GM23338 (cell line): Measurements from ENCODE around the gene WDR93. TPM values are rescaled to one million over a fixed set of nuclear protein-coding genes. Genes with fewer than 3 reads are reported as not detected.
A peak's percentile ranks its signal among the peaks of the same experiment; 100 is the strongest.

Experiments used
- ATAC-seq: fragments of 200-7000 bp; cut with Tn5 transposase; 3 replicates; pipeline ENCODE4 v1.9.1; 2020
- DNase-seq: peaks from one replicate; pipeline ENCODE4 v3.0.0-alpha.2; 2015; ENCODE audit warnings: low spot score
- H2AFZ ChIP-seq: fragments of 200-600 bp; sonication (generic); 2 replicates; pipeline ENCODE4 v1.8.0; 2016; ENCODE audit warnings: antibody characterized with exemption, mild to moderate bottlenecking, moderate library complexity
- H3F3A ChIP-seq: fragments of 200-600 bp; sonication (generic); replicated peaks from 2 replicates; pipeline ENCODE4 v1.8.0; 2017; ENCODE audit warnings: antibody characterized with exemption, mixed run types, low read depth
- H3K27ac ChIP-seq: fragments of 200-600 bp; sonication (generic); 2 replicates; pipeline ENCODE4 v1.6.1; 2016; ENCODE audit warnings: low read depth
- H3K27me3 ChIP-seq: fragments of 200-600 bp; sonication (generic); 2 replicates; pipeline ENCODE4 v1.8.0; 2016; ENCODE audit warnings: mild to moderate bottlenecking, mixed run types, moderate library complexity; ENCODE audit not compliant: insufficient read depth
- H3K36me3 ChIP-seq: fragments of 200-600 bp; sonication (generic); 2 replicates; pipeline ENCODE4 v1.8.0; 2016; ENCODE audit warnings: mild to moderate bottlenecking; ENCODE audit not compliant: insufficient read depth
- H3K4me1 ChIP-seq: fragments of 200-600 bp; sonication (generic); 2 replicates; pipeline ENCODE4 v1.8.0; 2016; ENCODE audit warnings: mild to moderate bottlenecking, moderate library complexity; ENCODE audit not compliant: insufficient read depth
- H3K4me2 ChIP-seq: fragments of 200-600 bp; sonication (generic); 2 replicates; pipeline ENCODE4 v1.7.1; 2017; ENCODE audit warnings: mixed run types
- H3K4me3 ChIP-seq: fragments of 200-600 bp; sonication (generic); 2 replicates; pipeline ENCODE4 v1.6.1; 2016; ENCODE audit warnings: mixed run types
- H3K79me2 ChIP-seq: fragments of 200-600 bp; sonication (generic); replicated peaks from 2 replicates; pipeline ENCODE4 v1.8.0; 2017; ENCODE audit warnings: mild to moderate bottlenecking; ENCODE audit not compliant: insufficient read depth
- H3K9me2 ChIP-seq: fragments of 200-600 bp; sonication (generic); 2 replicates; pipeline ENCODE4 v1.8.0; 2017; ENCODE audit not compliant: insufficient read depth
- H4K20me1 ChIP-seq: fragments of 200-600 bp; sonication (generic); replicated peaks from 2 replicates; pipeline ENCODE4 v1.8.0; 2017; ENCODE audit warnings: mild to moderate bottlenecking; ENCODE audit not compliant: insufficient read depth
- H3K27ac Mint-ChIP-seq: 2 replicates; pipeline ENCODE4 v1.8.0; 2020; ENCODE audit warnings: inconsistent platforms, mild to moderate bottlenecking, moderate library complexity, mixed read lengths
- H3K27me3 Mint-ChIP-seq: 3 replicates; pipeline ENCODE4 v1.8.0; 2022; ENCODE audit warnings: low read depth, mild to moderate bottlenecking, moderate library complexity, mixed read lengths, inconsistent platforms; ENCODE audit not compliant: insufficient read depth, poor library complexity
- H3K36me3 Mint-ChIP-seq: 3 replicates; pipeline ENCODE4 v1.8.0; 2021; ENCODE audit warnings: low read depth, mild to moderate bottlenecking, inconsistent platforms, moderate library complexity, mixed read lengths
- H3K4me1 Mint-ChIP-seq: 3 replicates; pipeline ENCODE4 v1.8.0; 2020; ENCODE audit warnings: mild to moderate bottlenecking, inconsistent platforms, mixed read lengths
- H3K4me3 Mint-ChIP-seq: 3 replicates; pipeline ENCODE4 v1.8.0; 2021; ENCODE audit warnings: moderate library complexity, mild to moderate bottlenecking, inconsistent platforms, mixed read lengths
- H3K9me3 Mint-ChIP-seq: 3 replicates; pipeline ENCODE4 v1.8.0; 2020; ENCODE audit warnings: moderate library complexity, mild to moderate bottlenecking, inconsistent platforms, mixed read lengths
- EZH2phosphoT487 ChIP-seq: fragments of 200-600 bp; sonication (generic); IDR thresholded peaks from one replicate; pipeline ENCODE4 v1.8.1; 2018; ENCODE audit warnings: antibody characterized with exemption; ENCODE audit not compliant: unreplicated experiment
- NANOG ChIP-seq: IDR thresholded peaks from 2 replicates; pipeline ENCODE4 v1.6.1; 2016; ENCODE audit warnings: antibody characterized with exemption, borderline replicate concordance
- STAT1 ChIP-seq: IDR thresholded peaks from one replicate; pipeline ENCODE4 v1.6.1; 2016; ENCODE audit warnings: antibody characterized with exemption; ENCODE audit not compliant: unreplicated experiment
- ZNF331 ChIP-seq: fragments of 250-450 bp; sonication (Bioruptor Pico); IDR thresholded peaks from 2 replicates; pipeline ENCODE4 v1.5.0; 2020; ENCODE audit warnings: low read depth, mild to moderate bottlenecking, moderate library complexity
- polyA plus RNA-seq: library from polyadenylated mRNA; unstranded; fragments of >200 nt; fragmentation: Nextera tagmentation; extraction: Ambion mirVana; gene quantifications from 2 replicates; pipeline ENCODE4 v1.2.1, GENCODE V29; 2016
- total RNA-seq: library from RNA; depleted of rRNA; stranded (reverse); fragments of >200 nt; shearing (Covaris generic); gene quantifications from 2 replicates; pipeline ENCODE4 v1.2.3, GENCODE V29; 2014
- TF ChIP-seq, protein P1 (sequence below): fragments of 250-450 bp; sonication (Bioruptor Pico); IDR thresholded peaks from 2 replicates; pipeline ENCODE4 v1.5.0; 2020; ENCODE audit warnings: mild to moderate bottlenecking, moderate library complexity

Gene WDR93
- total and polyA plus RNA-seq, 2 experiments from 2014 or later, result 0.14 TPM; not detected in 1

DNA sequence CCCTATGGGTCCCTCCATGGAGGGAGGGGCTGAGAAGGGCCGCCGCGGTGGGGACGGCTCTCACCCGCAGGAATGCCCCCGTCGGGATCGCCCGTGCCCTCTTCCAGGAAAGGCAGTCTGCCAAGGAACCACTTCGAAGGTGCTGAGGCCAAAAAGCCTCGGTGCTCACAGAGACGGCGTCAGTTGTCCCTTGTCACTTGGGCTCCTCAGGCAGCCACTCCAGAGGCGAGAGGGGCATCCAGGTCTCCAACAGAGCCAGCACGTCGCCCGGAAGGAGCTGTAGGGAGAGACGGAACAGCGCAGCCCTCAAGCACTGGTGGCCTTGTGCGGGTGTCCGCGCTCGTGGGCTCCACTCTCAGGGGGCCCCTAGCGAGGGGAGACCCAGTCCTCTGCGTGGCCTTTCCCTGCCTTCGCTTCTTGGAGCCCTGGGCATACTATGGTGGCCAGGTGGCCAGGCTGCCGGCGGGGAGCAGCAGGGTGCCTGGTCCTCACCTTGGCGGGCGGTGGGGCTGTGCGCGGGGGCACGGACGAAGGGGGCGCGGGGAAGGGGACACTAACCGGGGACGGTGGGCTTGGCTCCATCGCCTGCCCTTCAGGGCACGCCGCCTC, 59.4 kb downstream of the WDR93 start:
- peak overlapping the region; percentile 63 for H3K4me3 Mint-ChIP-seq
- TF ChIP-seq EZH2phosphoT487 (no peak), NANOG (no peak), ZNF331 (CRISPR knock-in tag) (no peak), STAT1 (no peak)
- TF ChIP-seq, protein P1, sequence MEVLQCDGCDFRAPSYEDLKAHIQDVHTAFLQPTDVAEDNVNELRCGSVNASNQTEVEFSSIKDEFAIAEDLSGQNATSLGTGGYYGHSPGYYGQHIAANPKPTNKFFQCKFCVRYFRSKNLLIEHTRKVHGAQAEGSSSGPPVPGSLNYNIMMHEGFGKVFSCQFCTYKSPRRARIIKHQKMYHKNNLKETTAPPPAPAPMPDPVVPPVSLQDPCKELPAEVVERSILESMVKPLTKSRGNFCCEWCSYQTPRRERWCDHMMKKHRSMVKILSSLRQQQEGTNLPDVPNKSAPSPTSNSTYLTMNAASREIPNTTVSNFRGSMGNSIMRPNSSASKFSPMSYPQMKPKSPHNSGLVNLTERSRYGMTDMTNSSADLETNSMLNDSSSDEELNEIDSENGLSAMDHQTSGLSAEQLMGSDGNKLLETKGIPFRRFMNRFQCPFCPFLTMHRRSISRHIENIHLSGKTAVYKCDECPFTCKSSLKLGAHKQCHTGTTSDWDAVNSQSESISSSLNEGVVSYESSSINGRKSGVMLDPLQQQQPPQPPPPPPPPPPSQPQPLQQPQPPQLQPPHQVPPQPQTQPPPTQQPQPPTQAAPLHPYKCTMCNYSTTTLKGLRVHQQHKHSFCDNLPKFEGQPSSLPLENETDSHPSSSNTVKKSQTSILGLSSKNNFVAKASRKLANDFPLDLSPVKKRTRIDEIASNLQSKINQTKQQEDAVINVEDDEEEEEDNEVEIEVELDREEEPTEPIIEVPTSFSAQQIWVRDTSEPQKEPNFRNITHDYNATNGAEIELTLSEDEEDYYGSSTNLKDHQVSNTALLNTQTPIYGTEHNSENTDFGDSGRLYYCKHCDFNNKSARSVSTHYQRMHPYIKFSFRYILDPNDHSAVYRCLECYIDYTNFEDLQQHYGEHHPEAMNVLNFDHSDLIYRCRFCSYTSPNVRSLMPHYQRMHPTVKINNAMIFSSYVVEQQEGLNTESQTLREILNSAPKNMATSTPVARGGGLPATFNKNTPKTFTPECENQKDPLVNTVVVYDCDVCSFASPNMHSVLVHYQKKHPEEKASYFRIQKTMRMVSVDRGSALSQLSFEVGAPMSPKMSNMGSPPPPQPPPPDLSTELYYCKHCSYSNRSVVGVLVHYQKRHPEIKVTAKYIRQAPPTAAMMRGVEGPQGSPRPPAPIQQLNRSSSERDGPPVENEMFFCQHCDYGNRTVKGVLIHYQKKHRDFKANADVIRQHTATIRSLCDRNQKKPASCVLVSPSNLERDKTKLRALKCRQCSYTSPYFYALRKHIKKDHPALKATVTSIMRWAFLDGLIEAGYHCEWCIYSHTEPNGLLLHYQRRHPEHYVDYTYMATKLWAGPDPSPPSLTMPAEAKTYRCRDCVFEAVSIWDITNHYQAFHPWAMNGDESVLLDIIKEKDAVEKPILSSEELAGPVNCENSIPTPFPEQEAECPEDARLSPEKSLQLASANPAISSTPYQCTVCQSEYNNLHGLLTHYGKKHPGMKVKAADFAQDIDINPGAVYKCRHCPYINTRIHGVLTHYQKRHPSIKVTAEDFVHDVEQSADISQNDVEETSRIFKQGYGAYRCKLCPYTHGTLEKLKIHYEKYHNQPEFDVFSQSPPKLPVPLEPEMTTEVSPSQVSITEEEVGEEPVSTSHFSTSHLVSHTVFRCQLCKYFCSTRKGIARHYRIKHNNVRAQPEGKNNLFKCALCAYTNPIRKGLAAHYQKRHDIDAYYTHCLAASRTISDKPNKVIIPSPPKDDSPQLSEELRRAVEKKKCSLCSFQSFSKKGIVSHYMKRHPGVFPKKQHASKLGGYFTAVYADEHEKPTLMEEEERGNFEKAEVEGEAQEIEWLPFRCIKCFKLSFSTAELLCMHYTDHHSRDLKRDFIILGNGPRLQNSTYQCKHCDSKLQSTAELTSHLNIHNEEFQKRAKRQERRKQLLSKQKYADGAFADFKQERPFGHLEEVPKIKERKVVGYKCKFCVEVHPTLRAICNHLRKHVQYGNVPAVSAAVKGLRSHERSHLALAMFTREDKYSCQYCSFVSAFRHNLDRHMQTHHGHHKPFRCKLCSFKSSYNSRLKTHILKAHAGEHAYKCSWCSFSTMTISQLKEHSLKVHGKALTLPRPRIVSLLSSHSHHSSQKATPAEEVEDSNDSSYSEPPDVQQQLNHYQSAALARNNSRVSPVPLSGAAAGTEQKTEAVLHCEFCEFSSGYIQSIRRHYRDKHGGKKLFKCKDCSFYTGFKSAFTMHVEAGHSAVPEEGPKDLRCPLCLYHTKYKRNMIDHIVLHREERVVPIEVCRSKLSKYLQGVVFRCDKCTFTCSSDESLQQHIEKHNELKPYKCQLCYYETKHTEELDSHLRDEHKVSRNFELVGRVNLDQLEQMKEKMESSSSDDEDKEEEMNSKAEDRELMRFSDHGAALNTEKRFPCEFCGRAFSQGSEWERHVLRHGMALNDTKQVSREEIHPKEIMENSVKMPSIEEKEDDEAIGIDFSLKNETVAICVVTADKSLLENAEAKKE (CRISPR knock-in tag), result no peak
- DNase-seq (no peak), ATAC-seq (no peak; the same call in 2 of the 3 replicates)
- H3K9me3 Mint-ChIP-seq, result no peaks in the 10 kb centered on the region
- peaks cover 85% of the 10 kb centered on the region for H3K27me3 ChIP-seq
- peak overlapping the region; percentile 69 for H3K4me3 ChIP-seq
- H3K79me2 ChIP-seq, result no peaks in the 10 kb centered on the region
- peak overlapping the region; percentile 91 for H3K4me2 ChIP-seq
- peaks cover 12% of the 10 kb centered on the region; the same call in 1 of the 2 replicates for H3F3A ChIP-seq
- peak overlapping the region; percentile 74 for H2AFZ ChIP-seq
- no peaks in the 10 kb centered on the region for H3K36me3 Mint-ChIP-seq
- peaks cover 31% of the 10 kb centered on the region for H3K4me1 ChIP-seq
- peaks cover 21% of the 10 kb centered on the region for H3K4me1 Mint-ChIP-seq
- H3K36me3 ChIP-seq, result no peaks in the 10 kb centered on the region; the same call in 1 of the 2 replicates
- no peak overlapping the region for H3K27ac Mint-ChIP-seq
- peaks cover 16% of the 10 kb centered on the region for H3K27me3 Mint-ChIP-seq
- H3K27ac ChIP-seq, result no peak overlapping the region
- H4K20me1 ChIP-seq, result peaks cover 10% of the 10 kb centered on the region; the same call in 1 of the 2 replicates
- no peaks in the 10 kb centered on the region for H3K9me2 ChIP-seq
